RWPE1 (cell line): ENCODE measurements around the gene ATXN7L2.

Experiments
- CTCF ChIA-PET: fragments of 350-600 bp; sonication (Branson Sonifier 250); formaldehyde crosslinking; extraction: SDS; loops from one replicate; lab custom pipeline; 2021; lab: Yijun Ruan, JAX
- POLR2A ChIA-PET: fragments of 400-600 bp; formaldehyde crosslinking; extraction: SDS; loops from one replicate; lab custom pipeline; 2020; ENCODE audit warnings: antibody characterized with exemption; ENCODE audit not compliant: low non-redundant PET; lab: Yijun Ruan, JAX
- DNase-seq: peaks from one replicate; pipeline ENCODE4 v3.0.0; 2012; ENCODE audit warnings: low spot score
- H3K27ac ChIP-seq: fragments of 450-650 bp; 2 replicates; pipeline ENCODE4 v1.5.1; 2017
- TF ChIP-seq, protein P1 (sequence below): fragments of 450-650 bp; conservative IDR thresholded peaks from 2 replicates; pipeline ENCODE4 v1.5.1; 2017; ENCODE audit warnings: low read depth, mild to moderate bottlenecking

Gene ATXN7L2

DNA sequence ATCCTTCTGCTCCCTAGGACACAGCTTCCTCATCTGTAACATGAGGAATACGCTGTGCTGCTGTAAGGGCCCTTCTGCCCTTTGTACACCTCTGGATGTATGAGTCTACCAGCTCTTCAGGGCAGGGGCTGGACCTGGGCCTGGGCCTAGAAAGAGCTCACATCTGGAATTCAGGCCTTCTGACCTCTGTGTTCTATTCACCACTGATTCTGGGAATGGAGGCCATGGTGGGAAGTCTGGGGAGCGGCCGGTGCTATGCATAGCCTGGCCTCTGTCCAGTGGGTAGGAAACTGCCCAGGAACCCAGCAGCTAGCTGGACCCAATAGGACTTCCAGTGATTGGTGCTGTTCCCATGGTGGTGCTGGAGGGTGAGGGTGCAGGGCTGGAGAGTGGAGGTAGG lies 45.0 kb downstream of the ATXN7L2 start:
- no peak overlapping the region for H3K27ac ChIP-seq
- TF ChIP-seq, protein P1, sequence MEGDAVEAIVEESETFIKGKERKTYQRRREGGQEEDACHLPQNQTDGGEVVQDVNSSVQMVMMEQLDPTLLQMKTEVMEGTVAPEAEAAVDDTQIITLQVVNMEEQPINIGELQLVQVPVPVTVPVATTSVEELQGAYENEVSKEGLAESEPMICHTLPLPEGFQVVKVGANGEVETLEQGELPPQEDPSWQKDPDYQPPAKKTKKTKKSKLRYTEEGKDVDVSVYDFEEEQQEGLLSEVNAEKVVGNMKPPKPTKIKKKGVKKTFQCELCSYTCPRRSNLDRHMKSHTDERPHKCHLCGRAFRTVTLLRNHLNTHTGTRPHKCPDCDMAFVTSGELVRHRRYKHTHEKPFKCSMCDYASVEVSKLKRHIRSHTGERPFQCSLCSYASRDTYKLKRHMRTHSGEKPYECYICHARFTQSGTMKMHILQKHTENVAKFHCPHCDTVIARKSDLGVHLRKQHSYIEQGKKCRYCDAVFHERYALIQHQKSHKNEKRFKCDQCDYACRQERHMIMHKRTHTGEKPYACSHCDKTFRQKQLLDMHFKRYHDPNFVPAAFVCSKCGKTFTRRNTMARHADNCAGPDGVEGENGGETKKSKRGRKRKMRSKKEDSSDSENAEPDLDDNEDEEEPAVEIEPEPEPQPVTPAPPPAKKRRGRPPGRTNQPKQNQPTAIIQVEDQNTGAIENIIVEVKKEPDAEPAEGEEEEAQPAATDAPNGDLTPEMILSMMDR: no peak
- DNase-seq: no peak
- POLR2A ChIA-PET: interaction anchor here (0.6 kb wide), 1 partner anchor 19 kb away, joined by 3 read pairs; the partner anchor contains the start of gene GNAI3
- CTCF ChIA-PET: interaction anchor here (0.8 to 1.2 kb wide), 2 partner anchors 38 to 41 kb away, joined by 3 to 4 read pairs; no protein-coding TSS in a partner anchor

DNA sequence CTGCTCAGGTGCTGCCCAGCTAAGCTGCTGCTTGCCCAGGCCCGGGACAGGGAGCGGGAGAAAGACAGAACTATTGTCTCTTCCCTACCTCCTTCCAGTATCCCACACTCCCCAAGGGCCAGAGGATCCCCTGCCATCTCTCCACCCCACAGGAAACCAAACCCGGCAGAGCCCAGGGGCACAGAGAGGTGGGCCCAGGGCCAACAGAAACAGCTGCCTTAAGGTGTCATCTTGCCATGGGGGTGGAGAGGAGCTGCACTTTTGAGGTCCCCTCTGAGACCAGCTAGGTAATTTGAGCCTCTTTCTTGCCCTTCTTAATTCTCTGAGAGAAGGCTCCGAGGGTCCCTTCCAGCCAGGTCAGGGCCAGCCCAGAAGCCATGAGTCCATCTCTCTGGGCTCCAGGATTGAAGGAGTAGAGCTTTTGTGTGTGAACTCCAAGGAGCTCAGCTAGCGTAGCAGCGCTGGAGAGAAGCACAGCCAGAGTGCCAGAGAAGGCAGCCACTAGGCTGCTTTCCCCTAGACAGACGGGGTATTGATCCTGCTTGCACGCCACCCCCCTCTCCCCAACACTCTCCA lies 46.3 kb downstream of the ATXN7L2 start:
- CTCF ChIA-PET: interaction anchor here (0.7 to 6.9 kb wide), 5 partner anchors 8 to 40 kb away, joined by 3 to 180 read pairs (median 3); partner anchors contain the start of gene CYB561D1
- POLR2A ChIA-PET: no interaction called here
- H3K27ac ChIP-seq: no peak overlapping the region
- TF ChIP-seq, protein P1: no peak
- no peak for DNase-seq

DNA sequence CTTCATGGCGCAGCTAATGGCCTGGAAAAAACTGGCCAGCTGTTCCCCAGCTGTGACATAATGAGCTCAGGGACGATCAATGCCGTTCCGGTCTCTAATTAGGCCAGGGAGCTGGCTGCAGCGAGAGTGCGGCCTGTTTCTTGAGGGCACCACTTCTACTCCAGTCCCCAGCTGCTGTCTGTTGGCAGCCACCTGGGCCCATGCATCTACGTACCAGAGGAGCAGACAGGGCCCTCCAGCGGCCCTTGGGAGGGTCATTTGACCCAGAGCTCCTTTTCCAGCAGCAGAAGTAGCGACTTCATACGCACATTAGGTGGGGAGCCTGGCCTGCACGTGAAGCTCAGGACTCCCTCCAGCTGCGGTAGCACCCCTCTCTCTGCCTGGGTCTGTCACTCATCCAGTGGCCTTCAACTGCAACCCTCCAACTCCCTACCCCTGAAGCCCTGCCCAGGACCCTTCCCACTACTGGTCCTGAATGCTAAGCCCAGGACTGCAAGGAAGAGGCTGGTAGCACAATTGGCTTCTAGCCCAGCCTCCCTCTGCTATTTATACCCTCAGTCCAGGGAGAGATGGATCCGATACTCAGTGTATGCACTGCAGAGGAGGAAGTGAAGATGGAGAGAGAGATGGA lies 46.9 kb downstream of the ATXN7L2 start:
- no peak for DNase-seq
- CTCF ChIA-PET: interaction anchor here (1.0 to 6.9 kb wide), 4 partner anchors 9 to 40 kb away, joined by 3 to 180 read pairs (median 4); partner anchors contain the start of gene CYB561D1
- POLR2A ChIA-PET: no interaction called here
- TF ChIP-seq, protein P1: no peak
- no peak overlapping the region for H3K27ac ChIP-seq

DNA sequence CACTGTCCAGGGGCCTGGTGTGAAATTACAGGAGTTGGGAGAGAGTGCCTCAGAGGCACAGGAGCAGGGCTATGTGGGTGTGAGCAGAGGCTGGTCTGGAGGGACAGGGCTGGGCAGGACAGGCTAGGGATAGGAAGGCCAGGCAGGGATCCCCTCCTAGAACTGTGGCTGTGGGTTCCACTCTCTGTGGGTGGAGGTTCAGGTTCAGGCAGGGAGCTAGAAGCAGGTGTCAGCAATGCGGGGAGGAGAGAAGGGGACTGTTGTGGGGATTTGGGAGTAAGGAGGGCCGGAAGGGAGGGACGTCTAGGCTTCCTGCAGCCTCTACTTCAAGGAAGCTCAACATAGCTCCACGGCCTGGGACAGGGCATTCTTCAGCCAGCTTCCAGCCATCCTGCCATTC lies 47.7 kb downstream of the ATXN7L2 start:
- TF ChIP-seq, protein P1: no peak
- H3K27ac ChIP-seq: no peak overlapping the region
- CTCF ChIA-PET: interaction anchor here (0.5 to 6.9 kb wide), 17 partner anchors 11 to 489 kb away, joined by 3 to 180 read pairs (median 6); partner anchors contain the start of genes AMIGO1, CYB561D1 and PSMA5
- POLR2A ChIA-PET: no interaction called here
- no peak for DNase-seq

DNA sequence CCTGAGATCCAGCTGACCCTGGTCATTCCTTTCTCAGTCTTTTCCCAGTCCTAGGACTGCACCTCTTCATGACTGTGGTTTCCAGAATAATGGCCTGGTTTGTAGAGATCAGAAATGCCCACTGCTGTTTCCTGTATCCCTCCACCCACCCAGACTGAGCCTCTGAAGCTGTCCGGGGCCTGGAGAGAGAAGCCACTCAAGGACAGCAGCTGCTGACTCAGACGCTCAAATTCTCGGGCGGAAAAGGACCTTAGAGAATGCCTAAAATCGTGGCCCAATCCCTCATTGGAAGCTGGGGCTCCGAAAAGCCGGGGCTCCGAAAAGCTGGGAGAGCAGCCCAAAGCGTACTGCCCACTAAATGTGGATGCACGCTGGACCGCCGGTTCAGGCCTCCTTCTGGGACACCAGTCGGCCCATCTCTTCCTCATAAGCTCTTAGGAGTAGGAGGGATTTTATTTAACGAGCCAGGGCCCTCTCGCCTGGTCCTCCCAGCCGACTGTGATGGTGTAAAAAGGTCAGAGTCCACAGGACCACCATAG lies 48.2 kb downstream of the ATXN7L2 start:
- DNase-seq: no peak
- no peak overlapping the region for H3K27ac ChIP-seq
- TF ChIP-seq, protein P1: no peak
- CTCF ChIA-PET: interaction anchor here (0.5 to 6.9 kb wide), 31 partner anchors 9 to 1273 kb away, joined by 3 to 180 read pairs (median 4); partner anchors contain the start of genes AMIGO1, CYB561D1, GNAI3 and PSMA5
- POLR2A ChIA-PET: no interaction called here
